Stimulated activated CD8-positive, alpha-beta memory T cell treated with anti-CD3 and anti-CD28 coated beads, Interleukin-2, amount 100 ng/mL, for 1 hour (primary cell): Measurements from ENCODE around the gene NDUFB2.
"Not testable (repeated sequence)": the region's sequence is repeated elsewhere in the genome, so short reads cannot be mapped to it uniquely, and the experiment has no call there.

Source experiments
- DNase-seq, 2 donors: peaks; one replicate each; pipeline ENCODE4 v3.0.0-alpha.2; 2020; ENCODE audit warnings: low read depth in 2 of 2

The NDUFB2 gene

GRCh38 chr7:140696680-140697446 lies at the start of gene NDUFB2:
Gene NDUFB2, plus strand, starts transcription at chr7:140696708. Its CDS starts 37 bp downstream, at chr7:140696745.
- peak; percentile 27 to 49 for DNase-seq

- no peak for DNase-seq
Measured at GRCh38 chr7:140646931-140647647, 49.4 kb upstream of the NDUFB2 start.

GRCh38 chr7:140649556-140650205 lies 46.8 kb upstream of the NDUFB2 start:
- DNase-seq: no peak

- DNase-seq: no peak
Measured at GRCh38 chr7:140650367-140650766, 46.1 kb upstream of the NDUFB2 start.

GRCh38 chr7:140653319-140654108 lies 43.0 kb upstream of the NDUFB2 start:
- DNase-seq: no peak

GRCh38 chr7:140654109-140654387 lies 42.5 kb upstream of the NDUFB2 start:
- DNase-seq: no peak

- no peak for DNase-seq
Measured at GRCh38 chr7:140654661-140655060, 41.8 kb upstream of the NDUFB2 start.

GRCh38 chr7:140655511-140656408 lies 40.7 kb upstream of the NDUFB2 start:
- no peak for DNase-seq

- DNase-seq: no peak
Measured at GRCh38 chr7:140656548-140657515, 39.7 kb upstream of the NDUFB2 start.

GRCh38 chr7:140657891-140658290 lies 38.6 kb upstream of the NDUFB2 start:
- no peak for DNase-seq

- no peak for DNase-seq
Measured at GRCh38 chr7:140659856-140660255, 36.7 kb upstream of the NDUFB2 start.

- no peak for DNase-seq
Measured at GRCh38 chr7:140661124-140661523, 35.4 kb upstream of the NDUFB2 start.

GRCh38 chr7:140662938-140663337 lies 33.6 kb upstream of the NDUFB2 start:
- not testable (repeated sequence) for DNase-seq

- DNase-seq: no peak
Measured at GRCh38 chr7:140667476-140667875, 29.0 kb upstream of the NDUFB2 start.

GRCh38 chr7:140668641-140669040 lies 27.9 kb upstream of the NDUFB2 start:
- DNase-seq: no peak

- DNase-seq: no peak
Measured at GRCh38 chr7:140669352-140669751, 27.2 kb upstream of the NDUFB2 start.

GRCh38 chr7:140669862-140670261 lies 26.6 kb upstream of the NDUFB2 start:
- DNase-seq: not testable (repeated sequence)

GRCh38 chr7:140670343-140670935 lies 26.1 kb upstream of the NDUFB2 start:
- DNase-seq: no peak

GRCh38 chr7:140671966-140672365 lies 24.5 kb upstream of the NDUFB2 start:
- no peak for DNase-seq
